Gastroesophageal sphincter (tissue), 3 donors: ENCODE results near the gene TST.

ENCODE experiments used
- CTCF ChIP-seq, 4 experiments: fragments of 200-600 bp in 2 of 4; fragments of 450-650 bp in 2 of 4; sonication (generic) in 1 of 4; IDR thresholded peaks; one replicate each; pipeline ENCODE4 v1.5.1; 2017 to 2019; ENCODE audit warnings: antibody characterized with exemption in 4 of 4, mild to moderate bottlenecking in 2 of 4, moderate library complexity in 2 of 4
- POLR2A ChIP-seq, 2 donors: fragments of 450-650 bp; IDR thresholded peaks; one replicate each; pipeline ENCODE4 v1.6.1; 2017; ENCODE audit warnings: antibody characterized with exemption in 2 of 2, mild to moderate bottlenecking in 2 of 2, moderate library complexity in 1 of 2
- POLR2AphosphoS5 ChIP-seq: sonication (generic); formaldehyde crosslinking; IDR thresholded peaks from one replicate; pipeline ENCODE4 v1.6.1; 2017; ENCODE audit warnings: antibody characterized with exemption

GRCh38 chr22:37065961-37066360 lies 46.7 kb upstream of the TST start:
- TF ChIP-seq POLR2AphosphoS5 (no peak), CTCF (IDR thresholded peaks at IDR 0.05) (no peak), POLR2A (IDR thresholded peaks at IDR 0.05) (no peak)
